Neural progenitor cell (in vitro differentiated cells): Measurements from ENCODE around the gene CETP. TPM values are rescaled to one million over a fixed set of nuclear protein-coding genes. Genes with fewer than 3 reads are reported as not detected.
"Not testable (repeated sequence)": the region's sequence is repeated elsewhere in the genome, so short reads cannot be mapped to it uniquely, and the experiment has no call there.

Experiments used
- DNase-seq: peaks from one replicate; pipeline ENCODE4 v3.0.0-alpha.2; 2016; ENCODE audit warnings: low spot score
- H2AFZ ChIP-seq: fragments of 200-600 bp; sonication (generic); replicated peaks from 2 replicates; pipeline ENCODE4 v1.6.1; 2016; ENCODE audit warnings: antibody characterized with exemption
- H3F3A ChIP-seq: fragments of 200-600 bp; sonication (generic); 2 replicates; pipeline ENCODE4 v1.6.1; 2016; ENCODE audit warnings: antibody characterized with exemption, low read depth
- H3K27ac ChIP-seq: fragments of 200-600 bp; sonication (generic); 2 replicates; pipeline ENCODE4 v1.5.1; 2016; ENCODE audit warnings: mild to moderate bottlenecking
- H3K27me3 ChIP-seq: fragments of 200-600 bp; sonication (generic); 2 replicates; pipeline ENCODE4 v1.6.1; 2016; ENCODE audit warnings: mild to moderate bottlenecking, moderate library complexity
- H3K36me3 ChIP-seq: fragments of 200-600 bp; sonication (generic); 2 replicates; pipeline ENCODE4 v1.5.1; 2016
- H3K4me1 ChIP-seq: fragments of 200-600 bp; sonication (generic); 2 replicates; pipeline ENCODE4 v1.6.1; 2016; ENCODE audit warnings: mixed run types
- H3K4me2 ChIP-seq: fragments of 200-600 bp; sonication (generic); 2 replicates; pipeline ENCODE4 v1.6.1; 2016
- H3K4me3 ChIP-seq: fragments of 200-600 bp; sonication (generic); 2 replicates; pipeline ENCODE4 v1.5.1; 2016
- H3K79me2 ChIP-seq: fragments of 200-600 bp; sonication (generic); 2 replicates; pipeline ENCODE4 v1.6.1; 2016; ENCODE audit warnings: low read depth
- H3K9ac ChIP-seq: fragments of 200-600 bp; sonication (generic); 2 replicates; pipeline ENCODE4 v1.6.1; 2016
- H3K9me3 ChIP-seq: fragments of 200-600 bp; sonication (generic); 2 replicates; pipeline ENCODE4 v1.5.1; 2016; ENCODE audit warnings: low read depth
- H4K20me1 ChIP-seq: fragments of 200-600 bp; sonication (generic); 2 replicates; pipeline ENCODE4 v1.6.1; 2016; ENCODE audit warnings: low read depth
- H3K27ac Mint-ChIP-seq: 3 replicates; pipeline ENCODE4 v1.8.0; 2021; ENCODE audit warnings: mixed read lengths
- H3K27me3 Mint-ChIP-seq: 2 replicates; pipeline ENCODE4 v1.8.0; 2022; ENCODE audit warnings: low read depth, mild to moderate bottlenecking, inconsistent platforms, moderate library complexity, mixed read lengths; ENCODE audit not compliant: insufficient read depth
- H3K36me3 Mint-ChIP-seq: 3 replicates; pipeline ENCODE4 v1.8.0; 2021; ENCODE audit warnings: mixed read lengths
- H3K4me1 Mint-ChIP-seq: 3 replicates; pipeline ENCODE4 v1.8.0; 2021; ENCODE audit warnings: mixed read lengths
- H3K4me3 Mint-ChIP-seq: 3 replicates; pipeline ENCODE4 v1.8.0; 2021; ENCODE audit warnings: mild to moderate bottlenecking, moderate library complexity, mixed read lengths
- H3K9me3 Mint-ChIP-seq: 3 replicates; pipeline ENCODE4 v1.8.0; 2020; ENCODE audit warnings: mixed read lengths
- CTCF ChIP-seq: fragments of 200-600 bp; sonication (generic); IDR thresholded peaks from 2 replicates; pipeline ENCODE4 v1.5.1; 2017; ENCODE audit warnings: antibody characterized with exemption, mild to moderate bottlenecking
- EZH2 ChIP-seq: fragments of 200-600 bp; sonication (generic); IDR thresholded peaks from 2 replicates; pipeline ENCODE4 v1.6.1; 2017; ENCODE audit warnings: antibody characterized with exemption, mild to moderate bottlenecking, moderate library complexity
- EZH2phosphoT487 ChIP-seq: fragments of 200-600 bp; sonication (generic); IDR thresholded peaks from 2 replicates; pipeline ENCODE4 v1.6.1; 2017; ENCODE audit warnings: antibody characterized with exemption
- total RNA-seq: library from RNA; depleted of rRNA; stranded (reverse); fragments of >200 nt; gene quantifications from 2 replicates; pipeline ENCODE4 v1.2.3, GENCODE V29; 2015; ENCODE audit warnings: low replicate concordance

The CETP gene
- total RNA-seq, 1 donor from 2014 or later: 0.28 TPM

DNA sequence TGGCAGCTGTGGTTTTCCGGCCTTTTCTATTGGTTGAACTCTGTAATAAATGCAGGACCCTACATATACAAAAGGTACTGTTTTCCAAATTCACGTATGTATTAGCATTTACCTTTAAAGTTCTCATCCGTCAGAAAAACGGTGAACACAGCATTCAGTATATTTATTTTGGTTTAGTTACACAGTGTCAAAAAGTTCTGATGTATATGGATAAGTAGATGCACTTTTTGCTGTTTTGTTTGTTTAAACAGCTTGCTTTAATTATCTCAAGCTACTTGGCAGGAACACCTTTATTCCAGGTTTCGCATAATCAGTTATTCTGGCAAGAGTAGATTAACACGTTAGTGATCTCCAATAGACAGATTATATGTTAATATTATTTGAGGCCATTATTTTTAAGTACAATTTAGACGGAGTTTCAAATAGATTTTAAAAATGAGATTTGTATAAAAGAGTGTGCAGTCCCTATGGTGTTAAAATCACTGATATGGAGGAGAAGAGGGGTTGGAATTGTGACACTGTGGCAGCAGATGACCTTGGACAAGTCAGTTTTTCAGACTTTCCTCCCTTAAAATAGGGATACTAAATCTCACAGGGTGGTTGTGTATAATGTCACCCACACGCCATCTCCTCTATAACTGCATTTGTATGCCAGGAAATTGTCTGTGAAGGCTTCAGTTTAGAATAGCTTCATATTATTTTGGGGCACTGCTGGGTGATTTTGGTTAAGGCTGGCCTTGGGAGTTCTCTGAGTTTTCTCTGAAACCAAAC, 27.7 kb upstream of the CETP start:
- no peaks in the 10 kb centered on the region for H3K9me3 Mint-ChIP-seq
- H3K9ac ChIP-seq: no peak overlapping the region
- H2AFZ ChIP-seq: no peak overlapping the region
- H3K27ac Mint-ChIP-seq: no peak overlapping the region
- H3K4me1 Mint-ChIP-seq: peaks cover 25% of the 10 kb centered on the region
- no peak for DNase-seq
- H3K36me3 Mint-ChIP-seq: peaks cover 19% of the 10 kb centered on the region
- H3K9me3 ChIP-seq: no peaks in the 10 kb centered on the region
- H3K4me3 ChIP-seq: peak overlapping the region; percentile 95
- H3K4me3 Mint-ChIP-seq: peak overlapping the region; percentile 98
- H3K36me3 ChIP-seq: no peaks in the 10 kb centered on the region
- H3K27me3 Mint-ChIP-seq: no peaks in the 10 kb centered on the region
- H4K20me1 ChIP-seq: peaks cover 12% of the 10 kb centered on the region
- H3K4me1 ChIP-seq: peaks cover 26% of the 10 kb centered on the region
- H3F3A ChIP-seq: peaks cover 9% of the 10 kb centered on the region
- H3K4me2 ChIP-seq: peak overlapping the region; percentile 92
- H3K27me3 ChIP-seq: no peaks in the 10 kb centered on the region
- no peak overlapping the region for H3K27ac ChIP-seq
- TF ChIP-seq EZH2phosphoT487 (no peak), CTCF (no peak), EZH2 (no peak)
- H3K79me2 ChIP-seq: peaks cover 28% of the 10 kb centered on the region

DNA sequence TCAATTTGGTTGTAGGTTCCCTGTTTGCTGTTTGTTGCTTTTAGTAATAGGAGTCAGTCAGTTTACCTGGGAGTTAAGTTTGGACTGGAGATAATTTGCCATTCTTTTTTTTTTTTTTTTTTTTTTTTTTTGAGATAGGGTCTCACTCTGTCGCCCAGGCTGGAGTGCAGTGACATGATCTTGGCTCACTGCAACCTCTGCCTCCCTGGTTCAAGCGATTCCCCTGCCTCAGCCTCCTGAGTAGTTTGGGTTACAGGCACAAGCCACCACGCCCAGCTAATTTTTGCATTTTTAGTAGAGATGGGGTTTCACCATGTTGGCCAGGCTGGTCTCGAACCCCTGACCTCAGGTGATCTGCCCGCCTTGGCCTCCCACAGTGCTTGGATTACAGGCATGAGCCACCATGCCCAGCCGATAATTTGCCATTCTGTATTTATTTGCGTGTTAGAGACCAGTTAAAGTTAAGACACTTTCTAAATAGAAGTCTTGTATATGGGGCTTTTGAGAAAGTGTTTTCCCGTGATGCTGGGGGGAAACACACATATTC, 27.1 kb upstream of the CETP start:
- H3K27ac Mint-ChIP-seq: not testable (repeated sequence)

DNA sequence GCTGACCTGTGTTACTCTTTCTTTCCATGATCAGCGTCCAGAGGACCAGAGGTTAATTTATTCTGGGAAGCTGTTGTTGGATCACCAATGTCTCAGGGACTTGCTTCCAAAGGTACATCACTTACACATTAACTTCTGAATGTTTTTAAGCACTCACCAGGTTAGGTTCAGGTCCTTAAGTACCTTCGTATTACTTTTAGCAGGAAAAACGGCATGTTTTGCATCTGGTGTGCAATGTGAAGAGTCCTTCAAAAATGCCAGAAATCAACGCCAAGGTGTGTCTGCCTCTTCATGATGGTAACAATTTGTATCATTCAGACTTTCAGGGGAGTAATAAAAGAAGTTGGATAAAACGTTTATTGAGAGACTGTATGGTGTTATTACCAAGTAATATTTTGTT, 26.5 kb upstream of the CETP start:
- H3K4me3 ChIP-seq: no peak overlapping the region
- H3F3A ChIP-seq: peaks cover 9% of the 10 kb centered on the region
- no peaks in the 10 kb centered on the region for H3K27me3 ChIP-seq
- peaks cover 12% of the 10 kb centered on the region for H4K20me1 ChIP-seq
- no peak overlapping the region for H3K4me3 Mint-ChIP-seq
- H3K4me1 Mint-ChIP-seq: peaks cover 25% of the 10 kb centered on the region
- H3K36me3 Mint-ChIP-seq: peaks cover 30% of the 10 kb centered on the region
- no peaks in the 10 kb centered on the region for H3K36me3 ChIP-seq
- H3K9me3 ChIP-seq: no peaks in the 10 kb centered on the region
- H3K9ac ChIP-seq: no peak overlapping the region
- H3K4me2 ChIP-seq: no peak overlapping the region
- H3K4me1 ChIP-seq: peaks cover 26% of the 10 kb centered on the region
- H3K9me3 Mint-ChIP-seq: no peaks in the 10 kb centered on the region
- H3K27me3 Mint-ChIP-seq: no peaks in the 10 kb centered on the region
- H3K27ac Mint-ChIP-seq: no peak overlapping the region
- H3K27ac ChIP-seq: no peak overlapping the region
- no peak for DNase-seq
- TF ChIP-seq EZH2phosphoT487 (no peak), EZH2 (no peak), CTCF (no peak)
- peaks cover 28% of the 10 kb centered on the region for H3K79me2 ChIP-seq
- no peak overlapping the region for H2AFZ ChIP-seq

More for the DNA sequence above, 27.1 kb upstream of the CETP start:
- H3K36me3 Mint-ChIP-seq: peaks cover 25% of the 10 kb centered on the region
- not testable (repeated sequence) for H2AFZ ChIP-seq, H3K9me3 ChIP-seq, H3K4me2 ChIP-seq, H3K9ac ChIP-seq, DNase-seq, H3K4me3 ChIP-seq, H3K27me3 Mint-ChIP-seq, H3K27ac ChIP-seq, H3K36me3 ChIP-seq, H3K9me3 Mint-ChIP-seq, H3F3A ChIP-seq, H3K27me3 ChIP-seq
- Histone ChIP-seq H3K79me2 (peaks cover 28% of the 10 kb centered on the region), H4K20me1 (peaks cover 12% of the 10 kb centered on the region), H3K4me1 (peaks cover 26% of the 10 kb centered on the region)
- peaks cover 25% of the 10 kb centered on the region for H3K4me1 Mint-ChIP-seq
- peak overlapping the region; percentile 30 for H3K4me3 Mint-ChIP-seq

DNA sequence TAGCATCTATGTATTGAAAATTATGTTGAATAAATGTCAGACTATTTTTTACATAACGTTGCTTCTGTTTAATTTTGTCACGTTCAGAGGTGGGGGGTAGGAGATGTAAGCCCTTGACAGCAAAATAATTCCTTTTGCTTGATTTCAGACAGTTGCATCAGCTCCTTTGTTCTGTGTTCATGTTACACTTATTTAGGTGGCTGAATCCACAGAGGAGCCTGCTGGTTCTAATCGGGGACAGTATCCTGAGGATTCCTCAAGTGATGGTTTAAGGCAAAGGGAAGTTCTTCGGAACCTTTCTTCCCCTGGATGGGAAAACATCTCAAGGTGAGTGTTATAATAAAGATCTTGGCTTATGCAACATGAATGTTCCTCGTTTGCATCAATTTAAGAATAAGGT, 25.3 kb upstream of the CETP start:
- no peak for TF ChIP-seq EZH2
- no peak for TF ChIP-seq EZH2phosphoT487
- no peak for TF ChIP-seq CTCF
- Histone ChIP-seq H3K27me3 (no peaks in the 10 kb centered on the region), H2AFZ (no peak overlapping the region), H3K36me3 (no peaks in the 10 kb centered on the region), H3F3A (peaks cover 4% of the 10 kb centered on the region), H3K4me3 (no peak overlapping the region), H3K9me3 (no peaks in the 10 kb centered on the region), H3K27ac (no peak overlapping the region), H4K20me1 (peaks cover 12% of the 10 kb centered on the region), H3K79me2 (peaks cover 28% of the 10 kb centered on the region), H3K4me1 (peaks cover 15% of the 10 kb centered on the region), H3K9ac (no peak overlapping the region), H3K4me2 (no peak overlapping the region)
- no peak overlapping the region for H3K4me3 Mint-ChIP-seq
- H3K36me3 Mint-ChIP-seq: peaks cover 30% of the 10 kb centered on the region
- no peak overlapping the region for H3K27ac Mint-ChIP-seq
- peaks cover 15% of the 10 kb centered on the region for H3K4me1 Mint-ChIP-seq
- no peak for DNase-seq
- no peaks in the 10 kb centered on the region for H3K27me3 Mint-ChIP-seq
- no peaks in the 10 kb centered on the region for H3K9me3 Mint-ChIP-seq
